Pancreas (tissue), 10 donors: ENCODE measurements around the gene PHC1. TPM values are rescaled to one million over a fixed set of nuclear protein-coding genes. Genes with fewer than 3 reads are reported as not detected.
"Not testable (repeated sequence)": the region's sequence is repeated elsewhere in the genome, so short reads cannot be mapped to it uniquely, and the experiment has no call there.

ENCODE experiments used
- ATAC-seq, 4 donors: fragments of 200-7000 bp; cut with Tn5 transposase; one replicate each; pipeline versions ENCODE4 v1.8.0 to v1.9.1; 2020; ENCODE audit warnings: mild to moderate bottlenecking in 4 of 4, moderate library complexity in 4 of 4
- DNase-seq, 6 donors: peaks; one replicate each; pipeline ENCODE4 v3.0.0-alpha.2; 2020
- FAIRE-seq: peaks from 2 replicates; lab custom pipeline; 2012; peaks lifted over from hg19 to GRCh38; lab: Jason Lieb, UNC
- H3K27ac ChIP-seq, 4 donors: fragments of 200-600 bp; sonication (generic); 1 replicate in 3 of 4; 2 replicates in 1 of 4; pipeline versions ENCODE4 v1.5.0 to v1.8.0; 2020
- H3K27me3 ChIP-seq, 4 donors: fragments of 200-600 bp; one replicate each; pipeline ENCODE4 v1.8.0; 2021
- H3K36me3 ChIP-seq, 3 donors: fragments of 200-600 bp; sonication (generic) in 1 of 3; one replicate each; pipeline versions ENCODE4 v1.5.0 to v1.8.0; 2020 to 2021
- H3K4me1 ChIP-seq, 3 donors: fragments of 200-600 bp; one replicate each; pipeline ENCODE4 v1.8.0; 2021
- H3K4me3 ChIP-seq, 4 donors: fragments of 200-600 bp; sonication (generic) in 2 of 4; one replicate each; pipeline versions ENCODE4 v1.5.0 to v1.8.0; 2020 to 2021
- H3K9me3 ChIP-seq, 4 donors: fragments of 200-600 bp; one replicate each; pipeline ENCODE4 v1.8.0; 2021
- WGBS, 2 donors: extraction: QIAGEN DNeasy Blood & Tissue Kit; methylation state at CpG; one replicate each; pipeline ENCODE4 v1.1.7; 2013; 5-methylcytosine and 5-hydroxymethylcytosine counted together
- intact Hi-C, 3 donors: fragments of 100-400 bp; cut with DNase I; formaldehyde crosslinking; loops; one replicate each; pipeline versions ENCODE4 v1.11.1 to v1.14.2; 2022
- polyA plus RNA-seq, 2 donors: library from polyadenylated mRNA; stranded (reverse); fragments of 200-250 nt; gene quantifications; one replicate each; pipeline ENCODE4 v1.2.3, GENCODE V29; 2013
- total RNA-seq, 6 donors: library from RNA; stranded (reverse); fragmentation: NEBNext Ultra II Directional in 4 of 6; extraction: Animal tissue kit (Norgen Biotek cat#: 25700) in 4 of 6; gene quantifications; one replicate each; pipeline versions ENCODE4 v1.2.1 to v1.2.4, GENCODE V29; 2021 to 2023
- TF ChIP-seq, protein P1 (sequence below), 4 donors: fragments of 200-600 bp; sonication (generic) in 3 of 4; IDR thresholded peaks; one replicate each; pipeline versions ENCODE4 v1.5.0 to v1.8.0; 2021; ENCODE audit warnings: antibody characterized with exemption in 4 of 4
- donor health status: healthy with polysubstance abuse.
- donor health status: DM: no; HTN: no; CAD: no; lungs with moderate emphysema.
- donor health status: DM: no; HTN: no; CAD: no.
- donor health status: control.
- donor health status: control.
- donor health status: Bipolar disorder and iron deficiency.
- donor health status: DM: yes; HTN: yes; CAD: no.
- donor health status: DM: no; HTN: no; CAD: no.
- donor health status: DM: no; HTN: no; CAD: no.
- donor health status: DM: yes; HTN: yes; CAD: no.

PHC1 gene
- 10 to 100 TPM; 15.8 to 33.1 (median 17.8) TPM for total RNA-seq
- 10 to 100 TPM; 31.2 to 45.1 TPM for polyA plus RNA-seq

DNA sequence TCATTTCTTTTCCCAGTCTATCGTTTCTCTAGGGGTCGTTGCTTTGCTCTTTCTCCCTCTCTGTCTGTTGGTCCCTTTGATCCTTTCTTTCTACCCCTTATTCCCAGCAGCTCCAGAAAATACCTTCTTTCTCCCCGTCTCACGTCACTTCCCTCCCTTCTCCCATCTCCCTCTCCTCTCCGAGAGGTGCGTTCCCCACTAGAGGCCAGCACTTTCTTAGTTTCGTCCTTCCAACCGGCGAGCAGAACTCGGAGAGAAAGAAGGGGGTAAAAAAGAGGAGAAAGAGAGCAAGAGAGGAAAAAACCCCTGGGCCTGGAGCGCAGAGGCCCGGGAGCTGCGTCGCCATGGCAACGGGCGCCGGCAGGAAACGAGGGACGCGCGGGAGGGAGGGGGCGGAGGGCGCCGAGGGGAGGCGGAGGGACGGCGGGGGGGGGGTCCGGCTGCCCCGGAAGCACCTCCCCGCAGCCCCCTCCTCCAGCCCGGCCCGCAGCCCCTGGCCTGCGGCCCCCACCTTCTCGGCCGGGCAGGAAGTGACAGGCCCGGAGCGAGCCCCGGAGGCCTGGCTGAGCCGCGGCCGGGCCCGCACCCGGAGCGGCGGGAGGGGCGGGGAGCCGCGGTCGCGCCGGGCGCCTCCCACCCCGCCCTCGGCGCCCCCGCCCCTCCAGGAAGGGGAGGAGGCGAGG is at the start of gene PHC1:
Gene PHC1, plus strand, starts transcription at position 477 of the 683 bp plus-strand sequence. CDS start 3,169 bp downstream, outside the sequence.
- H3K9me3 ChIP-seq, H3K27me3 ChIP-seq, H3K36me3 ChIP-seq, intact Hi-C loops, FAIRE-seq: not testable (repeated sequence)
- peaks cover 0 to 15% (median 11%) of the 10 kb centered on the region in 3 donors for H3K4me1 ChIP-seq
- peak within 1 kb of the TSS; percentile 49 to 69 (median 62) for H3K4me3 ChIP-seq
- DNase-seq (peak; percentile 77 to 91 (median 84)), ATAC-seq (peak; percentile 82 to 89 (median 86))
- WGBS, 2 donors: 1% methylated on average over 10 to 31 of the region's 57 CpGs
- H3K27ac ChIP-seq: peak within 1 kb of the TSS; percentile 58 to 74 (median 72)
- TF ChIP-seq, protein P1, sequence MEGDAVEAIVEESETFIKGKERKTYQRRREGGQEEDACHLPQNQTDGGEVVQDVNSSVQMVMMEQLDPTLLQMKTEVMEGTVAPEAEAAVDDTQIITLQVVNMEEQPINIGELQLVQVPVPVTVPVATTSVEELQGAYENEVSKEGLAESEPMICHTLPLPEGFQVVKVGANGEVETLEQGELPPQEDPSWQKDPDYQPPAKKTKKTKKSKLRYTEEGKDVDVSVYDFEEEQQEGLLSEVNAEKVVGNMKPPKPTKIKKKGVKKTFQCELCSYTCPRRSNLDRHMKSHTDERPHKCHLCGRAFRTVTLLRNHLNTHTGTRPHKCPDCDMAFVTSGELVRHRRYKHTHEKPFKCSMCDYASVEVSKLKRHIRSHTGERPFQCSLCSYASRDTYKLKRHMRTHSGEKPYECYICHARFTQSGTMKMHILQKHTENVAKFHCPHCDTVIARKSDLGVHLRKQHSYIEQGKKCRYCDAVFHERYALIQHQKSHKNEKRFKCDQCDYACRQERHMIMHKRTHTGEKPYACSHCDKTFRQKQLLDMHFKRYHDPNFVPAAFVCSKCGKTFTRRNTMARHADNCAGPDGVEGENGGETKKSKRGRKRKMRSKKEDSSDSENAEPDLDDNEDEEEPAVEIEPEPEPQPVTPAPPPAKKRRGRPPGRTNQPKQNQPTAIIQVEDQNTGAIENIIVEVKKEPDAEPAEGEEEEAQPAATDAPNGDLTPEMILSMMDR (IDR thresholded peaks at IDR 0.05): peak in 1 of 4 donors; percentile 8

DNA sequence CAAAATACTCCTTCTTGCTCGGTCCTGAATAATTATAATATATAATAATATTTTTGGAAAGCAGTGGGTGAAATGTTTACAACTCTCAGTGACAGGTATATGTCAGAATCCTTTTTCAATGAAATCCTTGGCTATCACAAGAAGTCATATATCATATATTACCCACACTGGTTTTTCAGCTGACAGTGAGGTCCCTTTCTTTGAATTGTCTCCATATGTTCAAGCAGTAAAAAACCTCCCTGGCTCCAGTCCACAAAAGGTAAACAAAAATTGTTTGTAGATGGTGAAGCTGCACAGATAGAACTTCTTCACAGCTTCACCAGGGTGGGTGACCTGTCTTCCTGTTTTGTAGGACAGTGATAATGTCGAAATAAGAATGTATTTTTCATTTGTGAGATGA is 47.9 kb upstream of the PHC1 start:
- Histone ChIP-seq H3K9me3 (no peaks in the 10 kb centered on the region), H3K36me3 (no peaks in the 10 kb centered on the region), H3K27ac (no peak overlapping the region), H3K27me3 (no peaks in the 10 kb centered on the region), H3K4me1 (no peaks in the 10 kb centered on the region), H3K4me3 (no peak overlapping the region)
- ATAC-seq (no peak), DNase-seq (no peak), FAIRE-seq (no peak)
- 82 to 86% methylated on average over 2 of the region's 2 CpGs for WGBS, 2 donors
- intact Hi-C loops: no loop called here
- TF ChIP-seq, protein P1 (IDR thresholded peaks at IDR 0.05): no peak

DNA sequence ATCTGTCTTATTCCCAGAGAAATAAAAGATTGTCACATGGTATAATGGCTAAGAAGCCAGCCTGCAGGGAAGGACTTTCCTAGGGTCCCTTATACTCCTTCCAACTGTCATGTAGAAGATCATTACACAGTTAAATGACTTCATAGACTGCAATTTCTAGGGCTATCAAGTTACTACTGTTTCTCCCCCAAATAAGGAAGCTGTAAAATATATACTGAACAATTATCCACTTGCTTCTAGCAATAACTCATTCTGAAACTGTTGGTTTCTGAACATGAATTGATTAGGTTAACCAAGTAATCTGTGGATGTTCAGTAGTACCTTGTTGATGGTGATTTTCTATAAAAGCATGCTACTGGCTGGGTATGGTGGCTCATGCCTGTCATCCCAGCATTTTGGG is 47.3 kb upstream of the PHC1 start:
- Histone ChIP-seq H3K27ac (no peak overlapping the region), H3K4me1 (no peaks in the 10 kb centered on the region), H3K4me3 (no peak overlapping the region), H3K36me3 (no peaks in the 10 kb centered on the region), H3K9me3 (no peaks in the 10 kb centered on the region), H3K27me3 (no peaks in the 10 kb centered on the region)
- no peak for DNase-seq
- intact Hi-C loops: no loop called here
- no peak for ATAC-seq
- TF ChIP-seq, protein P1 (IDR thresholded peaks at IDR 0.05): no peak
- FAIRE-seq: no peak

DNA sequence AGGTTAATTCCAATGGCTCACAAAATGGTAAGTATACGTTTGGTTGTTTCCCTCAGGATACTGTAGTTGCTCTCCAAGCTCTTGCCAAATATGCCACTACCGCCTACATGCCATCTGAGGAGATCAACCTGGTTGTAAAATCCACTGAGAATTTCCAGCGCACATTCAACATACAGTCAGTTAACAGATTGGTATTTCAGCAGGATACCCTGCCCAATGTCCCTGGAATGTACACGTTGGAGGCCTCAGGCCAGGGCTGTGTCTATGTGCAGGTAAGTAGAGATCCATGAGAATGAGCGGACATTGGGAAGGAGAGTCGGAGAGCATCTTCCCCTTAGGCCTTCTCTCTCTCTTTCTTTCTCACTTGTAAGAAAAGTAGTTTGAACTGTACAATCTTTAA is 46.5 kb upstream of the PHC1 start:
- no peak for FAIRE-seq
- ATAC-seq: no peak
- 86 to 88% methylated on average over 6 of the region's 6 CpGs for WGBS, 2 donors
- H3K4me3 ChIP-seq: no peak overlapping the region
- no peaks in the 10 kb centered on the region for H3K27me3 ChIP-seq
- H3K27ac ChIP-seq: no peak overlapping the region
- H3K4me1 ChIP-seq: no peaks in the 10 kb centered on the region
- no peak for DNase-seq
- intact Hi-C loops: no loop called here
- TF ChIP-seq, protein P1 (IDR thresholded peaks at IDR 0.05): no peak
- H3K36me3 ChIP-seq: no peaks in the 10 kb centered on the region
- no peaks in the 10 kb centered on the region for H3K9me3 ChIP-seq

DNA sequence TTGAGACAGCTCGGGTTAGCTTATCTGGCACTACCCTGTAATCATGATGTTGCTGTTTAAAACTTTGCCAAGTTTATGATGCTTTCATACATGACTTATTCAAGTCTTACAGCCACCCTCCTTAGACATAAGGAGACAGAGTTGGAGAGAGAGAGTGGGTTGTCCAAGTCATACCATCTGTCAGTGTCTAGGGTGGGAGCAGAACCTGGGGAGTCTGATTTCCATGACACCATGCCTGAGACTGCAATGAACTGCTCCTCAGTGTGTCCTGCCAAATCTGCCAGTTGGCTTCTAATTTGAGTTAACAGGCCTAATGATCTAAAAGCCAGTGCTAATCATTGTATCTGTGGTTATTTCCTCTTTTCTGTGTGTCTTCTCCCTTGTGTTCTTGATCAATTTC is 43.7 kb upstream of the PHC1 start:
- no peak for ATAC-seq
- 50 to 60% methylated on average over 1 of the region's 1 CpG for WGBS, 2 donors
- FAIRE-seq: no peak

More for the DNA sequence above, 43.7 kb upstream of the PHC1 start:
- Histone ChIP-seq H3K27me3 (no peaks in the 10 kb centered on the region), H3K36me3 (no peaks in the 10 kb centered on the region), H3K4me3 (no peak overlapping the region), H3K27ac (no peak overlapping the region), H3K4me1 (no peaks in the 10 kb centered on the region), H3K9me3 (no peaks in the 10 kb centered on the region)
- DNase-seq: no peak
- TF ChIP-seq, protein P1 (IDR thresholded peaks at IDR 0.05): no peak
- intact Hi-C loops: no loop called here
